Activated B cell treated with CpG ODN at 0.5 μM for 24 hours (primary cell): Measurements from ENCODE around the gene G6PD. TPM values are rescaled to one million over a fixed set of nuclear protein-coding genes. Genes with fewer than 3 reads are reported as not detected.
"Not testable (repeated sequence)": the region's sequence is repeated elsewhere in the genome, so short reads cannot be mapped to it uniquely, and the experiment has no call there.

ENCODE experiments used
- ATAC-seq: fragments of 200-7000 bp; cut with Tn5 transposase; one replicate; pipeline ENCODE4 v1.10.0; 2021; ENCODE audit warnings: low read depth, mild to moderate bottlenecking, moderate library complexity
- CTCF ChIA-PET: fragments of 350-600 bp; sonication (Branson Sonifier 250); formaldehyde crosslinking; loops from one replicate; lab custom pipeline; 2021; ENCODE audit warnings: antibody characterized with exemption; lab: Charles Lee
- POLR2A ChIA-PET: fragments of 350-600 bp; sonication (Branson Sonifier 250); formaldehyde crosslinking; loops from one replicate; lab custom pipeline; 2021; ENCODE audit warnings: antibody characterized with exemption; lab: Charles Lee
- DNase-seq: peaks from one replicate; pipeline ENCODE4 v3.0.0; 2022
- H3K27ac Mint-ChIP-seq: one replicate; pipeline ENCODE4 v1.8.0; 2020; ENCODE audit warnings: mixed read lengths
- H3K27me3 Mint-ChIP-seq: one replicate; pipeline ENCODE4 v1.8.0; 2021; ENCODE audit warnings: mixed read lengths
- H3K36me3 Mint-ChIP-seq: one replicate; pipeline ENCODE4 v1.8.0; 2021; ENCODE audit warnings: low read depth, mixed read lengths
- H3K4me1 Mint-ChIP-seq: one replicate; pipeline ENCODE4 v1.8.0; 2021; ENCODE audit warnings: mixed read lengths
- H3K4me3 Mint-ChIP-seq: one replicate; pipeline ENCODE4 v1.8.0; 2020; ENCODE audit warnings: mild to moderate bottlenecking, mixed read lengths
- H3K9me3 Mint-ChIP-seq: one replicate; pipeline ENCODE4 v1.8.0; 2020; ENCODE audit warnings: mixed read lengths
- CTCF ChIP-seq: fragments of 200-600 bp; IDR thresholded peaks from one replicate; pipeline ENCODE4 v1.8.0; 2022; ENCODE audit warnings: antibody characterized with exemption, mild to moderate bottlenecking
- intact Hi-C: fragments of 100-400 bp; cut with micrococcal nuclease; formaldehyde crosslinking; loops from one replicate; pipeline ENCODE4 v1.15.1; 2024
- total RNA-seq: library from RNA; stranded (reverse); gene quantifications from 2 replicates; pipeline ENCODE4 v1.2.3, GENCODE V29; 2022

G6PD gene
- total RNA-seq, 1 donor from 2014 or later: 84.6 TPM

- ChIA-PET CTCF (interaction anchor here (0.8 to 2.2 kb wide), 3 partner anchors 16 to 1601 kb away, joined by 3 to 6 read pairs (median 4); partner anchors contain the start of gene FLNA), POLR2A (interaction anchor here (0.7 to 4.2 kb wide), 8 partner anchors 27 to 784 kb away, joined by 3 to 20 read pairs (median 3); partner anchors contain the start of genes FAM3A, HCFC1 and RPL10)
- Mint-ChIP-seq H3K27ac (peak overlapping the region; percentile 91), H3K4me1 (peaks cover 35% of the 10 kb centered on the region), H3K36me3 (peaks cover 14% of the 10 kb centered on the region), H3K4me3 (peak overlapping the region; percentile 73), H3K27me3 (no peaks in the 10 kb centered on the region), H3K9me3 (no peaks in the 10 kb centered on the region)
- ATAC-seq (no peak), DNase-seq (no peak)
- intact Hi-C loops: no loop called here
- TF ChIP-seq CTCF: no peak
Observed at GRCh38 chrX:154542723-154543424, 3.8 kb downstream of the G6PD start.

DNA sequence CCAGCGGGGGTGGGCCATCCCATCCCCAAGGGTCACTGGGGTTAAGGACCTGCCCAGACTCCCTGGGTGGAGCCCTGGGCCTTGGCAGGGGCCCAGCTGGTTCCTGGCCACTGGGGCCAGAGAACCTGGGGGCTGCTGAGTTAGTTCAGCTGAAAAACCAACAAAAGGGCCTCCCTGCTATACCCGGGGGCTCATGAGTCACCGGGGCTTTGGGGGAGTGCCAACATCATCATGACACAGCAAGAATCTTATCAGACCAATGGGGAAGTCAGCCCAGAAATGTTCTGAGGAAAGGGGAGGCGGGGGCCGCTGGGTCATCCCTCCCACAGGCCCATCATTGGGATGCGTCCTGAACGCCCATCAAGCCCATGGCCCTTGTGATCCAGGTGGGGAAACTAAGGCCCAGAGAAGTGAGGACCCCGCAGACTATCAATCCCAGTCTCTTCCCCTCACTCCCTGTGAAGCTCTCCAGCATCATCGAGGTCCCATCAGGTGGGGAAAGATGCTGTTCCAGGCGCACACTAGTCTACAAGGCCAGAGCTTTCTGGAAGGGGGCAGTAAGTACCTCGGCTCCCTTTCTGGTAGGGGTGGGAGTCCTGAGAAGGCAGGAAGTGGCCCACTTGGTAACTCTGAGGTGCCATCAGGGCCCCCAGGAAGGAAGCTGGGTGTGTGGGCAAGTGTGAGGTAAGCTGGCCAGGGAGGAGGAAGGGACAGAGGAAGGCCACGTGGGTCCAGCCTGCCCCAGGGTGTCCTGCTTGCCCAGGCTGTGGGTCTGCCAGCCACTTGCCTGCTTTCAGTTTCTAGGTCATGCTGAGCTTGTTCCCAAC lies 4.5 kb downstream of the G6PD start:
- intact Hi-C loops: no loop called here
- DNase-seq (no peak), ATAC-seq (peak; percentile 11)
- Mint-ChIP-seq H3K36me3 (peaks cover 13% of the 10 kb centered on the region), H3K9me3 (no peaks in the 10 kb centered on the region), H3K4me1 (peaks cover 35% of the 10 kb centered on the region), H3K4me3 (peak overlapping the region; percentile 73), H3K27ac (peak overlapping the region; percentile 91), H3K27me3 (no peaks in the 10 kb centered on the region)
- POLR2A ChIA-PET: interaction anchor here (0.8 to 4.2 kb wide), 5 partner anchors 26 to 571 kb away, joined by 3 to 20 read pairs (median 3); partner anchors contain the start of genes FAM3A, HCFC1 and RPL10
- CTCF ChIA-PET: interaction anchor here (0.8 to 2.2 kb wide), 3 partner anchors 15 to 1600 kb away, joined by 3 to 6 read pairs (median 4); partner anchors contain the start of gene FLNA
- no peak for TF ChIP-seq CTCF

DNA sequence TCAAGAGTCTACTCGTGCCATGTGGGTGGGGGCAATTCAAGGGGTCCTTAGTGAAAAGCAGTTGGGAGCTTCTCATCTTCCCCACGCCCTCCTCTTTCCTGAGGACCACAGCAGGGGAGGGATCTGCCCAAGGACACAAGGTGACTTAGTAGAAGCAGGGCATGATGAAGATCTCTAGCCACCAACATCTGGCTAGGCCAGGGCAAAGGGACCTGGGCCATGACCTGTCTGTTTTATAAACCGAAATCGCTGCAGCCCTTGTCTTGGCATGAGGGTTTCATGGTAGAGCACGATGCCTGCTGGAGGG lies 5.1 kb downstream of the G6PD start:
- no peaks in the 10 kb centered on the region for H3K9me3 Mint-ChIP-seq
- H3K4me3 Mint-ChIP-seq: no peak overlapping the region
- ChIA-PET POLR2A (interaction anchor here (0.6 to 4.2 kb wide), 2 partner anchors 143 to 524 kb away, joined by 3 to 20 read pairs; partner anchors contain the start of gene RPL10), CTCF (interaction anchor here (2.2 kb wide), 1 partner anchor 168 kb away, joined by 6 read pairs; the partner anchor contains the start of gene FLNA)
- no peaks in the 10 kb centered on the region for H3K27me3 Mint-ChIP-seq
- intact Hi-C loops: no loop called here
- peaks cover 13% of the 10 kb centered on the region for H3K36me3 Mint-ChIP-seq
- H3K4me1 Mint-ChIP-seq: peaks cover 35% of the 10 kb centered on the region
- ATAC-seq (no peak), DNase-seq (no peak)
- peak overlapping the region; percentile 91 for H3K27ac Mint-ChIP-seq
- no peak for TF ChIP-seq CTCF

- no peaks in the 10 kb centered on the region for H3K9me3 Mint-ChIP-seq
Observed at GRCh38 chrX:154540897-154541535, 5.6 kb downstream of the G6PD start.

DNA sequence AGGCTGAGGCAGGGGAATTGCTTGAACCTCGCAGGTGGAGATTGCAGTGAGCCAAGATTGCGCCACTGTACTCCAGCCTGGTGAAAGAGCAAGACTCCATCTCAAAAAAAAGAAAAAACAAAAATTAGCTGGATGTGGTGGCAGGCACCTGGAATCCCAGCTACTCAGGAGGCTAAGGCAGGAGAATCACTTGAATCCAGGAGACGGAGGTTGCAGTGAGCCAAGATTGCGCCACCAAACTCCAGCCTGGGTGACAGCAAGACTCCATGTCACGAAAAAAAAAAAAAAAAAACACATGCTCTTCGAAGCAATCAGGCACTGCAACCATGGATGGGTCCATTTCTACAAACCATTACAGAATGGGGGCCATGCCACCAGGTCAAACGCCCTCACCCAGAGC lies 6.3 kb downstream of the G6PD start:
- H3K27ac Mint-ChIP-seq, CTCF ChIA-PET: not testable (repeated sequence)

More at GRCh38 chrX:154540897-154541535, 5.6 kb downstream of the G6PD start:
- DNase-seq (no peak), ATAC-seq (no peak)
- Mint-ChIP-seq H3K36me3 (peaks cover 16% of the 10 kb centered on the region), H3K4me1 (peaks cover 32% of the 10 kb centered on the region), H3K27ac (peak overlapping the region; percentile 18), H3K4me3 (no peak overlapping the region), H3K27me3 (no peaks in the 10 kb centered on the region)
- intact Hi-C loops: no loop called here
- POLR2A ChIA-PET: interaction anchor here (0.6 to 4.2 kb wide), 3 partner anchors 143 to 524 kb away, joined by 3 to 20 read pairs (median 3); partner anchors contain the start of gene RPL10
- CTCF ChIA-PET: no interaction called here
- TF ChIP-seq CTCF: no peak

More for the DNA sequence above, 6.3 kb downstream of the G6PD start:
- DNase-seq, H3K4me3 Mint-ChIP-seq, ATAC-seq, intact Hi-C loops, H3K9me3 Mint-ChIP-seq, H3K27me3 Mint-ChIP-seq: not testable (repeated sequence)
- Mint-ChIP-seq H3K36me3 (peaks cover 19% of the 10 kb centered on the region), H3K4me1 (peaks cover 27% of the 10 kb centered on the region)
- POLR2A ChIA-PET: interaction anchor here (0.6 to 4.2 kb wide), 2 partner anchors 142 to 774 kb away, joined by 4 to 20 read pairs; partner anchors contain the start of gene RPL10
